HepG2 (cell line): ENCODE data around the gene IFITM5. TPM values are rescaled to one million over a fixed set of nuclear protein-coding genes. Genes with fewer than 3 reads are reported as not detected.

Experiments used
- ATAC-seq: fragments of 200-7000 bp; cut with Tn5 transposase; 3 replicates; pipeline ENCODE4 v1.9.1; 2020; ENCODE audit warnings: mild to moderate bottlenecking, moderate library complexity
- BruUV-seq: library from RNA; stranded (reverse); fragments of 400-500 nt; replicated peaks from 2 replicates; lab custom pipeline; 2021; lab: Mats Ljungman, UMichigan
- CTCF ChIA-PET: fragments of 300-600 bp; formaldehyde crosslinking; extraction: SDS; loops from one replicate; lab custom pipeline; 2021; ENCODE audit warnings: low total read pairs, inconsistent platforms, low intra/inter-chr PET ratio; lab: Yijun Ruan, JAX
- POLR2A ChIA-PET: fragments of 350-600 bp; sonication (Branson Sonifier 250); formaldehyde crosslinking; loops from one replicate; lab custom pipeline; 2020; ENCODE audit warnings: antibody characterized with exemption, inconsistent platforms; lab: Yijun Ruan, JAX
- DNase-seq: peaks from one replicate; pipeline ENCODE4 v3.0.0-alpha.2; 2015; ENCODE audit warnings: low spot score
- FAIRE-seq: peaks from 3 replicates; lab custom pipeline; 2011; peaks lifted over from hg19 to GRCh38; lab: Jason Lieb, UNC
- H2AFZ ChIP-seq: one replicate; pipeline ENCODE4 v1.6.1; 2011; ENCODE audit warnings: low read length, inconsistent platforms
- H3K27ac ChIP-seq: fragments of 300-600 bp; 3 replicates; pipeline ENCODE4 v1.8.0; 2011; ENCODE audit warnings: mixed run types, mild to moderate bottlenecking, mixed read lengths, low read length, inconsistent platforms; ENCODE audit not compliant: insufficient read depth; ENCODE audit errors: extremely low read length
- H3K27me3 ChIP-seq, 2 experiments: fragments of 200-600 bp in 1 of 2; 2 replicates in 1 of 2; 3 replicates in 1 of 2; pipeline versions ENCODE4 v1.6.0 to v1.8.0; 2011; ENCODE audit warnings: low read length in 2 of 2, mild to moderate bottlenecking in 2 of 2, moderate library complexity in 2 of 2, inconsistent platforms in 1 of 2; ENCODE audit not compliant: insufficient read depth in 2 of 2, control insufficient read depth in 1 of 2
- H3K36me3 ChIP-seq, 2 experiments: fragments of 200-600 bp in 1 of 2; replicated peaks in 1 of 2; 2 replicates in 1 of 2; 3 replicates in 1 of 2; pipeline versions ENCODE4 v1.5.1 to v1.8.0; 2011; ENCODE audit warnings: low read length in 2 of 2, inconsistent platforms in 1 of 2; ENCODE audit not compliant: insufficient read depth in 2 of 2, control insufficient read depth in 1 of 2
- H3K4me1 ChIP-seq: 2 replicates; pipeline ENCODE4 v1.5.1; 2012; ENCODE audit warnings: low read length, inconsistent platforms; ENCODE audit not compliant: insufficient read depth
- H3K4me2 ChIP-seq: 2 replicates; pipeline ENCODE4 v1.6.0; 2011; ENCODE audit warnings: low read depth, low read length, inconsistent platforms
- H3K4me3 ChIP-seq, 3 experiments: fragments of 200-600 bp in 1 of 3; sonication (generic), shearing (Covaris generic) in 1 of 3; replicated peaks in 1 of 3; 2 replicates each; pipeline ENCODE4 v1.5.1; 2011 to 2016; ENCODE audit warnings: low read length in 3 of 3, inconsistent platforms in 2 of 3, low read depth in 2 of 3, mild to moderate bottlenecking in 2 of 3, control low read depth in 1 of 3, mixed read lengths in 1 of 3; ENCODE audit not compliant: insufficient read depth in 1 of 3
- H3K79me2 ChIP-seq: one replicate; pipeline ENCODE4 v1.6.1; 2011; ENCODE audit warnings: low read length, inconsistent platforms; ENCODE audit not compliant: insufficient read depth
- H3K9ac ChIP-seq: 2 replicates; pipeline ENCODE4 v1.6.0; 2011; ENCODE audit warnings: mild to moderate bottlenecking, low read depth, low read length, inconsistent platforms; ENCODE audit not compliant: insufficient read depth
- H3K9me3 ChIP-seq: 2 replicates; pipeline ENCODE4 v1.5.1; 2012; ENCODE audit warnings: mild to moderate bottlenecking, low read length
- H4K20me1 ChIP-seq: 2 replicates; pipeline ENCODE4 v1.6.0; 2011; ENCODE audit warnings: inconsistent platforms, mild to moderate bottlenecking, low read length, moderate library complexity; ENCODE audit not compliant: insufficient read depth
- AGO2 ChIP-seq: fragments of 200-400 bp; formaldehyde crosslinking; optimal IDR thresholded peaks from 2 replicates; pipeline ENCODE3; 2017; ENCODE audit warnings: mild to moderate bottlenecking, low read depth, low read length, moderate library complexity
- MIER2 ChIP-seq: IDR thresholded peaks from 2 replicates; pipeline ENCODE4 v1.6.1; 2016; ENCODE audit warnings: missing biosample characterization, missing genetic modification reagents
- RBFOX2 ChIP-seq: fragments of 200-400 bp; formaldehyde crosslinking; IDR thresholded peaks from 2 replicates; pipeline ENCODE4 v1.6.1; 2017; ENCODE audit warnings: low read depth, mild to moderate bottlenecking, low read length
- TEAD2 ChIP-seq: sonication (generic); formaldehyde crosslinking; IDR thresholded peaks from 2 replicates; pipeline ENCODE4 v1.9.0; 2021; ENCODE audit warnings: missing genetic modification reagents
- ZBTB7A ChIP-seq: sonication (generic); formaldehyde crosslinking; IDR thresholded peaks from 2 replicates; pipeline ENCODE4 v1.8.0; 2022; ENCODE audit warnings: mild to moderate bottlenecking, missing genetic modification reagents
- ZNF12 ChIP-seq: sonication (generic); formaldehyde crosslinking; IDR thresholded peaks from 2 replicates; pipeline ENCODE4 v1.5.0; 2020; ENCODE audit warnings: missing genetic modification reagents
- ZNF121 ChIP-seq: sonication (generic); formaldehyde crosslinking; IDR thresholded peaks from 2 replicates; pipeline ENCODE4 v1.5.0; 2020; ENCODE audit warnings: mild to moderate bottlenecking, missing genetic modification reagents
- WGBS: methylation state at CpG from one replicate; pipeline ENCODE4 v1.1.6; 2017; ENCODE audit warnings: low lambda C conversion rate; 5-methylcytosine and 5-hydroxymethylcytosine counted together
- in situ Hi-C: cut with HindIII; loops from 2 replicates; pipeline ENCODE4 v1.10.0; 2017; ENCODE audit warnings: low pct_unique_long_range_greater_than_20kb; ENCODE audit not compliant: extremely low pct_ligation_motif_present
- intact Hi-C: fragments of 100-400 bp; cut with micrococcal nuclease; formaldehyde crosslinking; loops from one replicate; pipeline ENCODE4 v1.10.0; 2022; ENCODE audit not compliant: unreplicated experiment
- polyA plus RNA-seq, 8 experiments: library from polyadenylated mRNA; depleted of rRNA in 3 of 8; stranded (reverse) in 7 of 8; unstranded in 1 of 8; fragments of >200 nt; fragmentation: Illumina TruSeq in 4 of 8; extraction: Trizol in 4 of 8; gene quantifications; 2 replicates each; pipeline versions ENCODE4 v1.2.1 to v1.2.3, GENCODE V29; 2011 to 2016; ENCODE audit warnings: low read depth in 4 of 8, missing spikeins in 1 of 8, mixed read lengths in 1 of 8; ENCODE audit not compliant: insufficient read depth in 1 of 8
- total RNA-seq, 5 experiments: library from RNA; depleted of rRNA; stranded (reverse); fragments of >200 nt; fragmentation: Illumina TruSeq; extraction: Trizol; gene quantifications; 2 replicates each; pipeline ENCODE4 v1.2.3, GENCODE V29; 2016; ENCODE audit warnings: low read depth in 1 of 5
- TF ChIP-seq, protein P1 (sequence below): sonication (generic); formaldehyde crosslinking; IDR thresholded peaks from 2 replicates; pipeline ENCODE4 v1.4.0; 2020; ENCODE audit warnings: mild to moderate bottlenecking, missing genetic modification reagents
- TF ChIP-seq, protein P2 (sequence below): sonication (generic); formaldehyde crosslinking; IDR thresholded peaks from 2 replicates; pipeline ENCODE4 v1.9.0; 2022; ENCODE audit warnings: missing genetic modification reagents, mild to moderate bottlenecking, borderline replicate concordance
- TF ChIP-seq, protein P3 (sequence below): sonication (generic); formaldehyde crosslinking; IDR thresholded peaks from 2 replicates; pipeline ENCODE4 v1.5.1; 2020; ENCODE audit warnings: mild to moderate bottlenecking, missing genetic modification reagents, moderate library complexity

Gene IFITM5
- total and polyA plus RNA-seq, 2 of the 13 experiments (the other 11 are each of a cell fraction or from before 2014, with no cell fraction given), result not detected

- Histone ChIP-seq H3K4me3 (no peak overlapping the region), H3K27ac (no peak overlapping the region), H4K20me1 (no peaks in the 10 kb centered on the region)
- no TSS peak for BruUV-seq
- DNase-seq (no peak), FAIRE-seq (no peak)
- ChIA-PET CTCF (no interaction called here), POLR2A (interaction anchor here (1.2 to 3.8 kb wide), 4 partner anchors 9 to 124 kb away, joined by 3 to 74 read pairs (median 6); partner anchors contain the start of genes BET1L and RIC8A)
- in situ Hi-C loops, result no loop called here
- TF ChIP-seq ZBTB7A (CRISPR knock-in tag) (0 out of 2 replicates have a peak, but pooled peaks have one; percentile 20), TEAD2 (no peak), ZNF121 (0 out of 2 replicates have a peak, but pooled peaks have one; percentile 10), AGO2 (peak; percentile 68), MIER2 (no peak), ZNF12 (CRISPR knock-in tag) (peak; percentile 67; the same call in 1 of the 2 replicates), RBFOX2 (peak; percentile 38; the same call in 1 of the 2 replicates)
- TF ChIP-seq, protein P1, sequence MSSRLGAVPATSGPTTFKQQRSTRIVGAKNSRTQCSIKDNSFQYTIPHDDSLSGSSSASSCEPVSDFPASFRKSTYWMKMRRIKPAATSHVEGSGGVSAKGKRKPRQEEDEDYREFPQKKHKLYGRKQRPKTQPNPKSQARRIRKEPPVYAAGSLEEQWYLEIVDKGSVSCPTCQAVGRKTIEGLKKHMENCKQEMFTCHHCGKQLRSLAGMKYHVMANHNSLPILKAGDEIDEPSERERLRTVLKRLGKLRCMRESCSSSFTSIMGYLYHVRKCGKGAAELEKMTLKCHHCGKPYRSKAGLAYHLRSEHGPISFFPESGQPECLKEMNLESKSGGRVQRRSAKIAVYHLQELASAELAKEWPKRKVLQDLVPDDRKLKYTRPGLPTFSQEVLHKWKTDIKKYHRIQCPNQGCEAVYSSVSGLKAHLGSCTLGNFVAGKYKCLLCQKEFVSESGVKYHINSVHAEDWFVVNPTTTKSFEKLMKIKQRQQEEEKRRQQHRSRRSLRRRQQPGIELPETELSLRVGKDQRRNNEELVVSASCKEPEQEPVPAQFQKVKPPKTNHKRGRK (CRISPR knock-in tag), result no peak
- TF ChIP-seq, protein P2, sequence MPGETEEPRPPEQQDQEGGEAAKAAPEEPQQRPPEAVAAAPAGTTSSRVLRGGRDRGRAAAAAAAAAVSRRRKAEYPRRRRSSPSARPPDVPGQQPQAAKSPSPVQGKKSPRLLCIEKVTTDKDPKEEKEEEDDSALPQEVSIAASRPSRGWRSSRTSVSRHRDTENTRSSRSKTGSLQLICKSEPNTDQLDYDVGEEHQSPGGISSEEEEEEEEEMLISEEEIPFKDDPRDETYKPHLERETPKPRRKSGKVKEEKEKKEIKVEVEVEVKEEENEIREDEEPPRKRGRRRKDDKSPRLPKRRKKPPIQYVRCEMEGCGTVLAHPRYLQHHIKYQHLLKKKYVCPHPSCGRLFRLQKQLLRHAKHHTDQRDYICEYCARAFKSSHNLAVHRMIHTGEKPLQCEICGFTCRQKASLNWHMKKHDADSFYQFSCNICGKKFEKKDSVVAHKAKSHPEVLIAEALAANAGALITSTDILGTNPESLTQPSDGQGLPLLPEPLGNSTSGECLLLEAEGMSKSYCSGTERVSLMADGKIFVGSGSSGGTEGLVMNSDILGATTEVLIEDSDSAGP (CRISPR knock-in tag), result peak; percentile 30; the same call in 1 of the 2 replicates
- TF ChIP-seq, protein P3, sequence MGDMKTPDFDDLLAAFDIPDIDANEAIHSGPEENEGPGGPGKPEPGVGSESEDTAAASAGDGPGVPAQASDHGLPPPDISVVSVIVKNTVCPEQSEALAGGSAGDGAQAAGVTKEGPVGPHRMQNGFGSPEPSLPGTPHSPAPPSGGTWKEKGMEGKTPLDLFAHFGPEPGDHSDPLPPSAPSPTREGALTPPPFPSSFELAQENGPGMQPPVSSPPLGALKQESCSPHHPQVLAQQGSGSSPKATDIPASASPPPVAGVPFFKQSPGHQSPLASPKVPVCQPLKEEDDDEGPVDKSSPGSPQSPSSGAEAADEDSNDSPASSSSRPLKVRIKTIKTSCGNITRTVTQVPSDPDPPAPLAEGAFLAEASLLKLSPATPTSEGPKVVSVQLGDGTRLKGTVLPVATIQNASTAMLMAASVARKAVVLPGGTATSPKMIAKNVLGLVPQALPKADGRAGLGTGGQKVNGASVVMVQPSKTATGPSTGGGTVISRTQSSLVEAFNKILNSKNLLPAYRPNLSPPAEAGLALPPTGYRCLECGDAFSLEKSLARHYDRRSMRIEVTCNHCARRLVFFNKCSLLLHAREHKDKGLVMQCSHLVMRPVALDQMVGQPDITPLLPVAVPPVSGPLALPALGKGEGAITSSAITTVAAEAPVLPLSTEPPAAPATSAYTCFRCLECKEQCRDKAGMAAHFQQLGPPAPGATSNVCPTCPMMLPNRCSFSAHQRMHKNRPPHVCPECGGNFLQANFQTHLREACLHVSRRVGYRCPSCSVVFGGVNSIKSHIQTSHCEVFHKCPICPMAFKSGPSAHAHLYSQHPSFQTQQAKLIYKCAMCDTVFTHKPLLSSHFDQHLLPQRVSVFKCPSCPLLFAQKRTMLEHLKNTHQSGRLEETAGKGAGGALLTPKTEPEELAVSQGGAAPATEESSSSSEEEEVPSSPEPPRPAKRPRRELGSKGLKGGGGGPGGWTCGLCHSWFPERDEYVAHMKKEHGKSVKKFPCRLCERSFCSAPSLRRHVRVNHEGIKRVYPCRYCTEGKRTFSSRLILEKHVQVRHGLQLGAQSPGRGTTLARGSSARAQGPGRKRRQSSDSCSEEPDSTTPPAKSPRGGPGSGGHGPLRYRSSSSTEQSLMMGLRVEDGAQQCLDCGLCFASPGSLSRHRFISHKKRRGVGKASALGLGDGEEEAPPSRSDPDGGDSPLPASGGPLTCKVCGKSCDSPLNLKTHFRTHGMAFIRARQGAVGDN (CRISPR knock-in tag), result peak; percentile 39; the same call in 1 of the 2 replicates
- TF ChIP-seq, all 625 proteins: peak for 7
- H3K4me1 ChIP-seq, result peaks cover 60% of the 10 kb centered on the region
- no peak overlapping the region for H3K9ac ChIP-seq
- H2AFZ ChIP-seq, result no peak overlapping the region
- no peaks in the 10 kb centered on the region for H3K36me3 ChIP-seq
- no peaks in the 10 kb centered on the region for H3K79me2 ChIP-seq
- WGBS, result 88% methylated on average over 23 of the region's 34 CpGs
- H3K4me2 ChIP-seq, result no peak overlapping the region
- ATAC-seq, result no peak
- peaks cover 0 to 5% of the 10 kb centered on the region in 2 experiments; a peak in 3 of 5 replicates for H3K27me3 ChIP-seq
- H3K9me3 ChIP-seq, result no peaks in the 10 kb centered on the region
- intact Hi-C loops, result no loop called here
Observed at GRCh38 chr11:330694-331357, 31.5 kb upstream of the IFITM5 start.
